Gastrocnemius medialis (tissue), 4 donors: Measurements from ENCODE around the gene OTOF.

Experiments
- POLR2A ChIP-seq, 2 donors: fragments of 450-650 bp; IDR thresholded peaks; one replicate each; pipeline ENCODE4 v1.6.1; 2017; ENCODE audit warnings: antibody characterized with exemption in 2 of 2, mild to moderate bottlenecking in 2 of 2, moderate library complexity in 2 of 2
- TF ChIP-seq, protein P1 (sequence below), 5 experiments: fragments of 450-650 bp in 3 of 5; fragments of 200-600 bp in 2 of 5; sonication (generic) in 2 of 5; IDR thresholded peaks in 4 of 5; conservative IDR thresholded peaks in 1 of 5; 1 replicate in 4 of 5; 2 replicates in 1 of 5; pipeline ENCODE4 v1.5.1; 2016 to 2019; ENCODE audit warnings: antibody characterized with exemption in 5 of 5, mild to moderate bottlenecking in 3 of 5, moderate library complexity in 3 of 5

DNA sequence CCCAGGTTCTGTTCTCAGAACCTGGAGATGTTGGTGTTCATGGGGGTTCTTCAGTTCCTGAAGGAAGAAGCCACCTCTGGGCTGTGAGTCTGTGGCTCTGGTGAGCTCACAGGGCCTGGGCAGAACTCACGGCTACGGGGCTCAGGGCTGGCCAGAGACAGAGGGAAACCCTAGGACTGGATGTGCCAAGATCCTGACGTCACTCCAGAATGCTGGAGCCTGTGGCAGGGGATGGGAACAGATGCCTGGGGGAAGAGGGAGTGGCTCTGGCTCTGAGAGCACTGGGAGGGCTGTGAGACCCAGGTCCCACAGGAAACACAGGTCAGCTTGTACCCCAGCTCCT is at the start of gene OTOF:
- TF ChIP-seq, protein P1, sequence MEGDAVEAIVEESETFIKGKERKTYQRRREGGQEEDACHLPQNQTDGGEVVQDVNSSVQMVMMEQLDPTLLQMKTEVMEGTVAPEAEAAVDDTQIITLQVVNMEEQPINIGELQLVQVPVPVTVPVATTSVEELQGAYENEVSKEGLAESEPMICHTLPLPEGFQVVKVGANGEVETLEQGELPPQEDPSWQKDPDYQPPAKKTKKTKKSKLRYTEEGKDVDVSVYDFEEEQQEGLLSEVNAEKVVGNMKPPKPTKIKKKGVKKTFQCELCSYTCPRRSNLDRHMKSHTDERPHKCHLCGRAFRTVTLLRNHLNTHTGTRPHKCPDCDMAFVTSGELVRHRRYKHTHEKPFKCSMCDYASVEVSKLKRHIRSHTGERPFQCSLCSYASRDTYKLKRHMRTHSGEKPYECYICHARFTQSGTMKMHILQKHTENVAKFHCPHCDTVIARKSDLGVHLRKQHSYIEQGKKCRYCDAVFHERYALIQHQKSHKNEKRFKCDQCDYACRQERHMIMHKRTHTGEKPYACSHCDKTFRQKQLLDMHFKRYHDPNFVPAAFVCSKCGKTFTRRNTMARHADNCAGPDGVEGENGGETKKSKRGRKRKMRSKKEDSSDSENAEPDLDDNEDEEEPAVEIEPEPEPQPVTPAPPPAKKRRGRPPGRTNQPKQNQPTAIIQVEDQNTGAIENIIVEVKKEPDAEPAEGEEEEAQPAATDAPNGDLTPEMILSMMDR (IDR thresholded peaks at IDR 0.05 in 4 of 5, conservative IDR thresholded peaks at IDR 0.05 in 1 of 5): no peak
- TF ChIP-seq POLR2A (IDR thresholded peaks at IDR 0.05): no peak
